Measurements from ENCODE around the gene CLCN7. TPM values are rescaled to one million over a fixed set of nuclear protein-coding genes. Genes with fewer than 3 reads are reported as not detected.

The CLCN7 gene
- total and polyA plus RNA-seq, 2 experiments from 2014 or later: 17.4 to 53.8 TPM

GRCh38 chr16:1459967-1460366 is 14.9 kb downstream of the CLCN7 start:
- Mint-ChIP-seq H3K4me1 (no peaks in the 10 kb centered on the region; the same call in 2 of the 3 replicates), H3K27ac (no peak overlapping the region), H3K9me3 (no peaks in the 10 kb centered on the region), H3K4me3 (no peak overlapping the region), H3K36me3 (ENCODE audit: low read depth) (peaks cover 8% of the 10 kb centered on the region), H3K27me3 (ENCODE audit: insufficient read depth, low read depth, poor library complexity) (no peaks in the 10 kb centered on the region)
- Histone ChIP-seq H3K9me2 (ENCODE audit: insufficient read depth) (no peaks in the 10 kb centered on the region), H3K4me1 (ENCODE audit: insufficient read depth) (no peaks in the 10 kb centered on the region), H3K36me3 (ENCODE audit: insufficient read depth) (no peaks in the 10 kb centered on the region), H2AFZ (no peak overlapping the region), H3K27me3 (ENCODE audit: insufficient read depth) (no peaks in the 10 kb centered on the region), H3K4me2 (no peak overlapping the region), H3K79me2 (replicated peaks; ENCODE audit: insufficient read depth) (no peaks in the 10 kb centered on the region; the same call in 1 of the 2 replicates), H4K20me1 (replicated peaks; ENCODE audit: insufficient read depth) (peaks cover 4% of the 10 kb centered on the region), H3F3A (replicated peaks; ENCODE audit: low read depth) (no peaks in the 10 kb centered on the region), H3K27ac (ENCODE audit: low read depth) (no peak overlapping the region), H3K4me3 (no peak overlapping the region)
- ATAC-seq: no peak
- TF ChIP-seq ZNF114 (CRISPR knock-in tag; IDR thresholded peaks at IDR 0.05): no peak
- TF ChIP-seq ZNF331 (CRISPR knock-in tag; IDR thresholded peaks at IDR 0.05; ENCODE audit: low read depth): no peak
- TF ChIP-seq, protein P1, sequence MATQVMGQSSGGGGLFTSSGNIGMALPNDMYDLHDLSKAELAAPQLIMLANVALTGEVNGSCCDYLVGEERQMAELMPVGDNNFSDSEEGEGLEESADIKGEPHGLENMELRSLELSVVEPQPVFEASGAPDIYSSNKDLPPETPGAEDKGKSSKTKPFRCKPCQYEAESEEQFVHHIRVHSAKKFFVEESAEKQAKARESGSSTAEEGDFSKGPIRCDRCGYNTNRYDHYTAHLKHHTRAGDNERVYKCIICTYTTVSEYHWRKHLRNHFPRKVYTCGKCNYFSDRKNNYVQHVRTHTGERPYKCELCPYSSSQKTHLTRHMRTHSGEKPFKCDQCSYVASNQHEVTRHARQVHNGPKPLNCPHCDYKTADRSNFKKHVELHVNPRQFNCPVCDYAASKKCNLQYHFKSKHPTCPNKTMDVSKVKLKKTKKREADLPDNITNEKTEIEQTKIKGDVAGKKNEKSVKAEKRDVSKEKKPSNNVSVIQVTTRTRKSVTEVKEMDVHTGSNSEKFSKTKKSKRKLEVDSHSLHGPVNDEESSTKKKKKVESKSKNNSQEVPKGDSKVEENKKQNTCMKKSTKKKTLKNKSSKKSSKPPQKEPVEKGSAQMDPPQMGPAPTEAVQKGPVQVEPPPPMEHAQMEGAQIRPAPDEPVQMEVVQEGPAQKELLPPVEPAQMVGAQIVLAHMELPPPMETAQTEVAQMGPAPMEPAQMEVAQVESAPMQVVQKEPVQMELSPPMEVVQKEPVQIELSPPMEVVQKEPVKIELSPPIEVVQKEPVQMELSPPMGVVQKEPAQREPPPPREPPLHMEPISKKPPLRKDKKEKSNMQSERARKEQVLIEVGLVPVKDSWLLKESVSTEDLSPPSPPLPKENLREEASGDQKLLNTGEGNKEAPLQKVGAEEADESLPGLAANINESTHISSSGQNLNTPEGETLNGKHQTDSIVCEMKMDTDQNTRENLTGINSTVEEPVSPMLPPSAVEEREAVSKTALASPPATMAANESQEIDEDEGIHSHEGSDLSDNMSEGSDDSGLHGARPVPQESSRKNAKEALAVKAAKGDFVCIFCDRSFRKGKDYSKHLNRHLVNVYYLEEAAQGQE (IDR thresholded peaks at IDR 0.05; ENCODE audit: unreplicated experiment): no peak
- TF ChIP-seq, protein P2, sequence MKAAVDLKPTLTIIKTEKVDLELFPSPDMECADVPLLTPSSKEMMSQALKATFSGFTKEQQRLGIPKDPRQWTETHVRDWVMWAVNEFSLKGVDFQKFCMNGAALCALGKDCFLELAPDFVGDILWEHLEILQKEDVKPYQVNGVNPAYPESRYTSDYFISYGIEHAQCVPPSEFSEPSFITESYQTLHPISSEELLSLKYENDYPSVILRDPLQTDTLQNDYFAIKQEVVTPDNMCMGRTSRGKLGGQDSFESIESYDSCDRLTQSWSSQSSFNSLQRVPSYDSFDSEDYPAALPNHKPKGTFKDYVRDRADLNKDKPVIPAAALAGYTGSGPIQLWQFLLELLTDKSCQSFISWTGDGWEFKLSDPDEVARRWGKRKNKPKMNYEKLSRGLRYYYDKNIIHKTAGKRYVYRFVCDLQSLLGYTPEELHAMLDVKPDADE (IDR thresholded peaks at IDR 0.05): no peak
- TF ChIP-seq, protein P3, sequence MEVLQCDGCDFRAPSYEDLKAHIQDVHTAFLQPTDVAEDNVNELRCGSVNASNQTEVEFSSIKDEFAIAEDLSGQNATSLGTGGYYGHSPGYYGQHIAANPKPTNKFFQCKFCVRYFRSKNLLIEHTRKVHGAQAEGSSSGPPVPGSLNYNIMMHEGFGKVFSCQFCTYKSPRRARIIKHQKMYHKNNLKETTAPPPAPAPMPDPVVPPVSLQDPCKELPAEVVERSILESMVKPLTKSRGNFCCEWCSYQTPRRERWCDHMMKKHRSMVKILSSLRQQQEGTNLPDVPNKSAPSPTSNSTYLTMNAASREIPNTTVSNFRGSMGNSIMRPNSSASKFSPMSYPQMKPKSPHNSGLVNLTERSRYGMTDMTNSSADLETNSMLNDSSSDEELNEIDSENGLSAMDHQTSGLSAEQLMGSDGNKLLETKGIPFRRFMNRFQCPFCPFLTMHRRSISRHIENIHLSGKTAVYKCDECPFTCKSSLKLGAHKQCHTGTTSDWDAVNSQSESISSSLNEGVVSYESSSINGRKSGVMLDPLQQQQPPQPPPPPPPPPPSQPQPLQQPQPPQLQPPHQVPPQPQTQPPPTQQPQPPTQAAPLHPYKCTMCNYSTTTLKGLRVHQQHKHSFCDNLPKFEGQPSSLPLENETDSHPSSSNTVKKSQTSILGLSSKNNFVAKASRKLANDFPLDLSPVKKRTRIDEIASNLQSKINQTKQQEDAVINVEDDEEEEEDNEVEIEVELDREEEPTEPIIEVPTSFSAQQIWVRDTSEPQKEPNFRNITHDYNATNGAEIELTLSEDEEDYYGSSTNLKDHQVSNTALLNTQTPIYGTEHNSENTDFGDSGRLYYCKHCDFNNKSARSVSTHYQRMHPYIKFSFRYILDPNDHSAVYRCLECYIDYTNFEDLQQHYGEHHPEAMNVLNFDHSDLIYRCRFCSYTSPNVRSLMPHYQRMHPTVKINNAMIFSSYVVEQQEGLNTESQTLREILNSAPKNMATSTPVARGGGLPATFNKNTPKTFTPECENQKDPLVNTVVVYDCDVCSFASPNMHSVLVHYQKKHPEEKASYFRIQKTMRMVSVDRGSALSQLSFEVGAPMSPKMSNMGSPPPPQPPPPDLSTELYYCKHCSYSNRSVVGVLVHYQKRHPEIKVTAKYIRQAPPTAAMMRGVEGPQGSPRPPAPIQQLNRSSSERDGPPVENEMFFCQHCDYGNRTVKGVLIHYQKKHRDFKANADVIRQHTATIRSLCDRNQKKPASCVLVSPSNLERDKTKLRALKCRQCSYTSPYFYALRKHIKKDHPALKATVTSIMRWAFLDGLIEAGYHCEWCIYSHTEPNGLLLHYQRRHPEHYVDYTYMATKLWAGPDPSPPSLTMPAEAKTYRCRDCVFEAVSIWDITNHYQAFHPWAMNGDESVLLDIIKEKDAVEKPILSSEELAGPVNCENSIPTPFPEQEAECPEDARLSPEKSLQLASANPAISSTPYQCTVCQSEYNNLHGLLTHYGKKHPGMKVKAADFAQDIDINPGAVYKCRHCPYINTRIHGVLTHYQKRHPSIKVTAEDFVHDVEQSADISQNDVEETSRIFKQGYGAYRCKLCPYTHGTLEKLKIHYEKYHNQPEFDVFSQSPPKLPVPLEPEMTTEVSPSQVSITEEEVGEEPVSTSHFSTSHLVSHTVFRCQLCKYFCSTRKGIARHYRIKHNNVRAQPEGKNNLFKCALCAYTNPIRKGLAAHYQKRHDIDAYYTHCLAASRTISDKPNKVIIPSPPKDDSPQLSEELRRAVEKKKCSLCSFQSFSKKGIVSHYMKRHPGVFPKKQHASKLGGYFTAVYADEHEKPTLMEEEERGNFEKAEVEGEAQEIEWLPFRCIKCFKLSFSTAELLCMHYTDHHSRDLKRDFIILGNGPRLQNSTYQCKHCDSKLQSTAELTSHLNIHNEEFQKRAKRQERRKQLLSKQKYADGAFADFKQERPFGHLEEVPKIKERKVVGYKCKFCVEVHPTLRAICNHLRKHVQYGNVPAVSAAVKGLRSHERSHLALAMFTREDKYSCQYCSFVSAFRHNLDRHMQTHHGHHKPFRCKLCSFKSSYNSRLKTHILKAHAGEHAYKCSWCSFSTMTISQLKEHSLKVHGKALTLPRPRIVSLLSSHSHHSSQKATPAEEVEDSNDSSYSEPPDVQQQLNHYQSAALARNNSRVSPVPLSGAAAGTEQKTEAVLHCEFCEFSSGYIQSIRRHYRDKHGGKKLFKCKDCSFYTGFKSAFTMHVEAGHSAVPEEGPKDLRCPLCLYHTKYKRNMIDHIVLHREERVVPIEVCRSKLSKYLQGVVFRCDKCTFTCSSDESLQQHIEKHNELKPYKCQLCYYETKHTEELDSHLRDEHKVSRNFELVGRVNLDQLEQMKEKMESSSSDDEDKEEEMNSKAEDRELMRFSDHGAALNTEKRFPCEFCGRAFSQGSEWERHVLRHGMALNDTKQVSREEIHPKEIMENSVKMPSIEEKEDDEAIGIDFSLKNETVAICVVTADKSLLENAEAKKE (CRISPR knock-in tag; IDR thresholded peaks at IDR 0.05): no peak
- TF ChIP-seq POLR2AphosphoS5 (IDR thresholded peaks at IDR 0.05; ENCODE audit: low read depth): no peak
- no peak for DNase-seq (ENCODE audit: low spot score)

All from GM23338 (cell line).